ENCODE data around the gene DEPP1.

The DEPP1 gene

DNA sequence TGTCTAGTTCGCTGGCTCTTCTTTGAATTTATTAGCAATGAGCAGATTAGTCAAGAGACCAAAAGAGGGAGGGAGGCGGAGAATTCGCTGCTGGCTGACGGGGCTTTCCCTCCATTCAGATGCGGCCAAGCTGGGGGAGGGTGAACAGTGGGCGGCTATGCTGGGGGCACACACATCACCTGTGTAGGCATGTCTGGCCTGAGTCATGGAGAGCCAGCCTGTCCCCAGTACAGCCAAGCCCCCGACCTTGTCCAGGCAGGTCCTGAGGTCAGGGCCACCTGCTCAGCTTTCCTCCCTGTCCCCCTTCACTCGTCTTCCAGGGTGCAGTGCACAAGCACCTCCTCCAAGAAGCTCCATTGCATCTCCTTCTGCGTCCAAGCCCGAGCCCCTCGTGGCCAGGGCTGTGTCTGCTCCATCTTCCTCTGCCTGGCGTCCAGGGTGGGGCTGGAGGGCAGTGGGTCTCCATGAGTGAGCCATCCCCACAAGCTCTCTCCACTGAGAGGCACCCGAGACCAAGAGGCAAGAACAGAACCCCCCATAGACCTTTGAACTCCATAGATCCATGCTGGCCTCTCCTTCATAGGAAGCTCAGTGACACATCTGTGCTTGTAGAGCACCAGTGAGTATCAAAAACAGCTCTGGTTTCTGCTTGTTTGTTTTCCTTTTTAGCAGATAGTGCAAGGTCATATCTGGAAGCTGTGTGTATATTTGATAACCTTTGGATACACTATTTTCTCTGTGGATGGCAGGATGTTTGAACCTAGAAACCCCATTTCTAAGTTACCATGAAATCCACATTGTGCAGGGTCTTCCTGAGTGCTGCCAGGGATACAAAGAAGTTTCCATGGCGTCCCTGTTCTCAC is 1.9 kb upstream of the DEPP1 start:
- no peak for DNase-seq (ENCODE audit: low read depth, low spot score)

DNA sequence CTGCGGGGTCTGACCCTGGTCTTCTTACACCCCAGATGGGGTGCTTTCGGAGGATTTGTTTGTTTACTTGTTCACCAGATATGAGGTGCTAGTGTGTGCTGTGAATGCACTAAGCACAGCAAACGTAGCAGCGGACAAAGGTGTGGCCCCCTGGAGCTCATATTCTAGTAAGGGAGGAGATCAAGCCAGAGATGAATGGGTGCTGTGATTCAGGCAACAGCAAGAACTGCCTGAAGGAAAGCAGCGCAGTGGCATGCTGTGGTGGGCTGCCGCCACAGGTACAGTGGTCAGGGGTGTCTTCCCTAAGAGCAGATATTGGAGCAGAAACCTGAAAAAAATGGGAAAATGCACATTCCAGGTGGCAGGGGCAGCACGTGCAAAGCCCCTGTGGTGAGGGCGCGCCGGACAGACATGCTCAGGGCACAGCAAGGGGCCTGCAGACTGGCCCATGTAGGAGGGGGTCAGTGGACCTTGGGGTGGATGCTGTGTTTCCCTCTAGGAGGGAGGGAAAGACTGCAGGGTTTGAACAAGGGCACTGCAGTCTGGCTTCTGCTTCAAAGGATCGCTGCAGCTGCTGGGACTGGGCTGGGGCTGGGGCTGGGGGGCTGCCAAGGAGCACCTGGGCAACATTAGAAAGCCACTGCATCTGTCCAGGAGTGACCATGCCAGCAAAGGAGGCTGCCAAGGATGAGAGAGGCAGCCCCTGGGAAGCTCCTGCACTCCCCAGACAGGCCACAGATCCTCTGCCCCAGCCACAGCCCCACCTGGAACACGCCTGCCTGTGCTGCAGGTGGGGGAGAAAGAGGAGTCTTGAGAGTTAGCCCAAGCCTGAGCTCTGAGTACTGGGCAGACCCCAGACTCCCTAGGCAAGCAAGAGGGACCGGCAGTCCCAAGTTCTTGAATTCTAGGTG is 927 bp upstream of the DEPP1 start:
- no peak for DNase-seq (ENCODE audit: low read depth, low spot score)

DNA sequence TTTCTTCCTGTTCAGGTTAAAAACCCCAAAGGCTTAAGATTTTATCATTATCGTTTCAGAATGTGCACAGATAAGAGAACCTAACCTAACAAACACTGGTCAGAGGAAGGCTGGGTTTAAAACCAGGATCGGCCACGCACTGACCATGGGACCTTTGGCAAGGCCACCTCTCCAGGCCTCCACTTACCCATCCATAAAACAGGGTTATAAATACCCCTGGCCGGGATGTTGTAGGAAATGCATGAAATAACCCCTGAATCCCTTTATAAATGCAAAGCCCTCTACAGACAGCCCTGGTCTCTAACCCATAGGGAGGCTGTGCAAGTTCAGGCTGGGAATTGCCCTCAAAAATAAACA is 418 bp downstream of the DEPP1 start:
- no peak for DNase-seq (ENCODE audit: low read depth, low spot score)

DNA sequence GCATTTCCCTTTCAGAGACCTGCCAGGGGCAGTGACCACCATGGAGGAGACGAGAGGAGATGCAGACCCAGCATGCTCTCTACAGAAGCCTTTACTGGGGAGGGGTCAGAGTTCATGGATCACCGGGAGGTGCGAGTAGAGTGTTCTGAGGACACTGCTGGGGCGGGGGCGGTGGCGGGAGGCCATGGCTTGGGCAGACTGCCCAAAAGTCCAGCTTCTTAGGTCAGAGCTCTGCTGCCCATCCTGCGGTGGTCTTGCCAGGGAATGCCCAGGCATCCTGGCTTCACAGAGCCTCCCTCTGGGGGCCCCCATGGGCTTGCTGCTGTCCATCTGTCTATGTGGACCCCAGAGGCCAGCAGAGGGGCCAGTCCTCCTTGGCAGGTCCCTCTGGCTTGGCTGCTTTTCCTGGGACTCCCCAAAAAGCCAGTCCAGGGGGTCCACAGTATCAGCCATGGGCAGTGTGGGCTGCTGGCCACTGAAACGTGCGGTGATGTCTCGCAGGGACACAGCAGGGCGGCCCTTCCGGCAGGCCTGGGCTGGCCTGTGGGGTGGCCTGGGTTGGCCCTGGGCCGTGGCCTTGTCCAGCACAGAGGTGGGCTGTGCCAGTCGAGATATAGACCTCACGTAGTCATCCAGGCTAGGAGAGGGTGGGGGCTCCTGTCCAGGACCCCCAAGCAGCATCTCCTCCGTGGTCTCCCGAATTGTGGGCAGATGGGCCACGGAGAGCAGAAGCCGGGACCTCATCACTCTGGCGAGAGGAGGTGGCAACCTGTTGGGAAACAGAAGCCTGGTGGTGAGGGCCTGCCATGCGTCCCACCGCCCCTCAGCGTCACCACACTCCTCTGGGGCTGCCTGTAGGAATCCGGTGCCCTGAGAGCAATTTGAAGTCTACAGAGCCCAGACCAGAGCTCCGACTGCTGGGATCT is 1.1 kb downstream of the DEPP1 start:
- no peak for DNase-seq (ENCODE audit: low read depth, low spot score)

DNA sequence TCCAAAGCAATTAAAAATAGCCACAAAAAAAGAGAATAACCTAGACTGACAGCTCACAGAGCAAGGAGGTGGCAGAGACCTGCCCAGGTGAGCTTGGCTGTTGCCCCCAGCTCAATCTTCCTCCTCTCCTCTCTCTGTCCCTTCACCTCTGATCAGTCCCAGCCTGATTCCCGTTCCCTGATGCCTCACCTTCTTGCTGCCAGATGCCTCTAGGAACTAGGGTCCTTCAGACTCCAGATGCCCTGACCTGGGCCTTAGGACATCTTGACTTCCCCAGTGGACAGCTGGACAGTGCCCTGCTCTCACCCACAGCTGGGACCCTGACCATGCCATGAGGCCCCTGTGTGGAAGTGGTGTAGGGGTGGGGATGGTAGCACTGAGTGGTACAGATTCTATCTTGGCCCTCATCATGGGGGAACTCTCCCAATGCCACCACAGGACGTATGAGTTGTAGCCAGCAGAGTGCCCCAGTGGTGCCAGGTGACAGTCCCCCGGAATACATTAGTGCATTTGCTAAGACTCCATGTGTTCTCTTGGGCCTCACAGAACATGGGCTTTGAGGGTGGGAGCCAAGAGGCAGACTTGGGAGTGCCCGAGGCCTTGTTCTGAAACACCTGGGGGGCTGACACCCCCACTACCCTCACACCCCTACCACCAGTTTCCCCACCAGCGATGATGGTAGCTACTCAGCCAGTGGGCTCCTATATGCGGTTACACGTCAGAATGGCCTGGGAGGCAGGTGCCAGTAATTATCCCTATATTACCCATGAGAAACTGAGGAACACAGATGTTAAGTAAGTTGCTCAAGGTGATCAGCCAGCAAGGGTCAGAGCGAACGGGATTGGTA is 2.0 kb downstream of the DEPP1 start:
- no peak for DNase-seq (ENCODE audit: low read depth, low spot score)

DNA sequence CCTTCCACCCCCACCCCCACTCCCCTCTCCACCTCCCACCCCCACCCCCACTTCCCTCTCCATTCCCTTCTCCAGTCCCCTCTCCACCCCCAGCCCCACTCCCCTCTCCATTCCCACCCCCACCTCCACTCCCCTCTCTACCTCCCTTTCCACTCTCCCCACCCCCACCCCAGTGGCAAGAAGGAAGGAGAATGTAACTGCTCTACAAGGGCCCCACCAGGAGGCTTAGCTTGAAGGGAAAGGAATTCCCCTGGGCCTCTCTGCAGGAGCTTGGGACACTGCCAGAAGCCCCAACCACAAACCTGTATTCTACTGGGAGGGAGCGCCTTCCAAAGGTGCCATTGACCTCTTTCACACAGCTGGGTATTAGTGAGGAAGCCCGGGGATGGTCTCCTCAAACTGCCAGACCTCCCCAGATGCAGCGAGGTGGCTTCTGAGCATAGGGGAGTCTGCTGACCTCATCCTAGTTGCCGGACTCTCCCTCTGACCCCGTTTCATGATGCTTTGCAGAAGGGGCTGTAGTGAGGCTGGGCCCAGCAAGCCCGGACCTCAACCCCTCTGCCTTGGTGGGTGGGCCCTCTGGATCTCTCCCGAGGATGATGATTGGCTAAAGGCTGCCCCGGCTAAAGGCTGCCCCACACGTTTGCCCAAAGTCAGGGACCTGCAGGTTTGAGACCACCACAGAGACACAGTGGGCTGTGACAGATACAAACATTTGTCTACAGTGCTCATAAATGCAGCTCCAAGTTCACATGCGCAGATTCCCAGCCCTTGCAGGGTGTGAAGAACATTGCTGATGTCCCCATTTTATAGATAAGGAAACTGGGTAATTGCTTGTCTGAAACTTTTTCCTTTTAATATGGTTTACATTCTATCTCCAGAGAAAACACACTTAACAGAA is 2.9 kb downstream of the DEPP1 start:
- no peak for DNase-seq (ENCODE audit: low read depth, low spot score)

DNA sequence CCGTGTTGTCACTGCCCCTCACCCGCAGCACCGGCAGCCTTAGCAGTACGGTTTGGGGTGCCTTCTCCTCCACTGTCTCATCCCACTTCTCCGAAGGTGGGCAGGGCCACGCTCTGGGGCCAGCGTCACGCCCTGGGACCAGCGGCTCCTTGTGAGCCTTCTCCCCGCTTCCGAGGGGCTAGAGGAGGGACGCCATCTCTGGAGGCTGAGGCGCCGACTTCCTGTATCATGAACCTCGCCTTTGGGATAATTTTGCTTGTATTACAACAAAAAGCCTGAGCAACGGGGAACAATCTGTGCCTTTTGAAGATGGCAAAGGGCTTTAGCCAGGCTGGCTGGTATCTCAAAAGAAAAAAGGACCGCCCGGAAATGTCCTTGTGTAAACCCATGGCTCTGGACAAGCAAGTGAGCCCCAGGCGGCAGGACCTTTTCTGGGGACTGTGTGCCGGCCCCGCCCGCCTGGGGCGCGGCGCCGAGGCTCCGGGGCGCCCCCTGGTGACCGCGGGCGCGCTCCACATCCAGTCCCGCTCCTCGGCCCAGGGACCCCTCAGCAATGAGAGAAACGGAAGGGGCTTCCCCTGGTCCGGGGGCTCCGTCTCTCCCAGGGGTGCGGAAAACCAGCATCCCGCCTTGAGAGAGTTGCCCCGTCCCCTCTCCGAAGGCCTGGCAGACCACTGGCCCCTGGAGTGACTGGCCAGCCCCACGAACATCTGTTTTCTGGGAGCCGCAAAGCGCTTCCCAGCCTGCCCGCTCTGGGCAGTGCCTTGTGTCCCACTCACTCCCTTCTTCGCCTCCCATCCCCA is 3.8 kb downstream of the DEPP1 start:
- no peak for DNase-seq (ENCODE audit: low read depth, low spot score)

DNA sequence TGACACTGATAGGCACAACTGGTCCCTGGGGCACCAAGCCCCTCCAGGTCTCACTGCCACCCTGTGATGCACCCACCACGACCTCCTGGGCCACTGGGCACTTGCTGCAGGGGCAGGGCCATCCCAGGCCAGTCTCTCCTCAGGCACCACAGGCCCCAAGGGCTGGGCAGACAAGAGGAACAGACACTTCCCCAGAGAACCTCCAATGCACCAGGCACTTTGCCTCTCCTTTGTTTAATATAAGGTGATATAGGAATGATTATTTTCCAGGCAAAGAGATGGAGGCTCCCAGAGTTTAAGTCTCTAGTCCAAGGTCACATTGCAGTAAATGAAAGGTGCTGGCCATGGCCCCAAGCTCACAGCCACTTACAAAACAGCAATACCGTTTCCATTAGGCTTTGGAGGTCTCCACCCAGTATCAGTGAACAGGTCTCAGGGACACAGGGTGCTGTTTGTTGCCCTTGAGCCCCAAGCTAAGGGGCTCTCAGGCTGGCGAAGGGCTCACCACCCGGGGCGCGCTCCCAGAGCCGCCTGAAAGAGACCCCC is 4.5 kb downstream of the DEPP1 start:
- DNase-seq (ENCODE audit: low read depth, low spot score): no peak

DNA sequence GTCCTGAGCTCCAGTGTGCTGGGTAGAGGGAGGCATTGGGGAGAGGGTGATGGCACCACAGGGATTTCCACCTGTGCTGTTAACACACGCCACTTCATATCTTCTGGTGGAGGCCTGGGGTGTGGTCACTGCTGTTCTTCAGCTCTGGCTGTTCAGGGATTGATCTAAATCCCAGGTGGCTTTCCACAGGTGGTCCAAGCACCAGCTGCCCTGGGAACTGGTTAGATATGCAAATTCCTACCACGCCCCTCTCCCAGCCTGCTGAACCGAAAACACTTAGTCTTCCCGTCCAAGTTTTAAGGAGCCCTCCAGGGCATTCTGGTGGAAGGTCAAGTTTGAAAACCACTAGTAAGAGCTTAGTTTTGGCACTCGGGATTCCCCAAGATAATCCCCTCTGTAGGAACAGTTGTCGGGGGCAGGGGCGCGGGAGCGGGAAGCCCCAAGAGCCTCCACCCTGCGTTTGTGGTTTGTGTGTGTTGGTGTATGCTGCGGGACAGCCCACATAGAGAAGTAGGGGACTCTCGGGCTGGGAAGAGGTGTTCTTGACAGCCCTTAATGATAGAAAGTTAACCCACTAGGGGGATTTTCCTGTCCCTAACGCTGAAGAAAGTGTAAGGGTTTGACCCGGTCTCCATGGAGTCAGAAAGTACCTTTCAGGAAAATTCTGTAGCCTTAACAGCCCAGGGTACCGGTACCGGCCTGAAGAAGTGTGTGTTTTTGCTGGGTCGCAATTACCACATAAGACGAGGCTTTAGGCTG is 5.1 kb downstream of the DEPP1 start:
- no peak for DNase-seq (ENCODE audit: low read depth, low spot score)

DNA sequence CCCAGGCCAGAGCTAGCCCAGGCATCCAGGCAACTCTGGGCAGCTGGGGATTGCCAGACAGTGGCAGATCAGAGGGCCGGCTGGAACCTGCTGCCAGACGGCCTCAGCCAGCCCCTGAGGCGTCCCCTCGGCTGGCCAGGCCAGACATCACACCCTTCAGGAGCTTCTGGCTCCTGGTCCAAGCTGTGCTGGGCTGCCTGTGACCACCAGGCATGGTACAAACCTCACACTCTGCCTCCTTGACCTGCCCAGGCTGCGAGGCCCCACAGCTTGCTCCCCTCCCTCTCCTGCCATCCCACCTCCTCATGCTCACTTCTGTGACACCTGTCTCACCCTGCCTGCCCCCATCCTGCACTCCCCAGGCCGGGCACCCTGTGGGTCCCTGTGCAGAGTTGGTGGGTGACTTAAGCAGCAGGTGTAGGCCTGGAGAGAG is 5.7 kb downstream of the DEPP1 start:
- DNase-seq (ENCODE audit: low read depth, low spot score): no peak

DNA sequence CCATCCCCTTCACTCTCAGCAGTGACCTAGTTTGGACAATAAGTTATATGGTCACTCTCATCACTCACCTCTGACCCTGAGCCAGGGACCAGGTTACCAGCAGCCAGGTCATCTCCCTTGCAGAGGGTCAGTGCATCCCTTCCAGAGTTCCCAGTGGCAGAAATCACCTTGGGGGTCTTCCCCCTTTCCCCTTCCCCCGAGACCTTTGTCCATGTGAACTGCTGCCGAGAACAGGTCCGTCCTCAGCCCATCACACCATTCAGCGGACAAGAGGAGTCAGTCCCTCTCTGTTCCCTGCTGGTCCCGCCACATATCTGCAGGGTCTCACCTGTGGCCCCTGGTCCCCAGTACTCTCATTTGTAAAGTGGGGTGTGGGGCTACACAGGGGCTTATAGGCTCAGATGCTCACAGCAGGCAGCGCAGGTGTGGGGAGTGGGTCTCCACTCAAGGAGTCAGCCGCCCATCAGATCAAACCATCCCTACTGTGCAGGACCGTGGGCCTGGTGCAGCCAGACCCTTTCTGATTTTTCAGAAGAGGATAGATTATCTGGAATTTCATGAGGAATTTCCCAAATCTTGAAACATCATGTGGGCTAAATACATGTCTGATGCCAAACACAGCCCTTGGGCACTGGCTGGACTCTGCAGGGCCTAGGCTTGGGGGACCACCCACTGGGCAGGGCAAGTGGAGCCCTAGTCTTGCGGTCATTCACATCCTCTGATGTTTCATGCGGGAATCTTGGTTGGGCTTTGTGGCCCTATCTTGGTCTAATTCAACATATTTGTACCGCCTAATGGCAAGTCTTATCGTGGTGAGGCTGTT is 6.5 kb downstream of the DEPP1 start:
- no peak for DNase-seq (ENCODE audit: low read depth, low spot score)

DNA sequence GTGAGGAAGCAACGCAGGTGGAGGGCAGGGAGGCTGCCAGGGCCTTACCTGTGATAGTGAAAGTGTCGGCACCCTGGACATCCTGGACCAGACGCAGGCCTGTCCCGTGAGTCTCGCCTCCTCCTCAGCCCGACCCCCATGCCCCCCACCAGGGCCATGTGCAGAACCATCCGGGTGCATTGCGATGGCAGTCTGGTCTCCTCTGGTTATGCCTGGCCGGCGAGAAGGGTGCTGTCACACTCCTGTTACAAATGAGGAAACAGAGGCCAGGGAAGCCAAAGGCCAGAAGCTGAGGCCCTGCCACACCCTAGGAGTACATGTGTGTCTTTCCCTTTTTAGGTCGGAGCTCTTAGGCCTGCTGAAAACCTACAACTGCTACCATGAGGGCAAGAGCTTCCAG is 7.2 kb downstream of the DEPP1 start:
- no peak for DNase-seq (ENCODE audit: low read depth, low spot score)

DNA sequence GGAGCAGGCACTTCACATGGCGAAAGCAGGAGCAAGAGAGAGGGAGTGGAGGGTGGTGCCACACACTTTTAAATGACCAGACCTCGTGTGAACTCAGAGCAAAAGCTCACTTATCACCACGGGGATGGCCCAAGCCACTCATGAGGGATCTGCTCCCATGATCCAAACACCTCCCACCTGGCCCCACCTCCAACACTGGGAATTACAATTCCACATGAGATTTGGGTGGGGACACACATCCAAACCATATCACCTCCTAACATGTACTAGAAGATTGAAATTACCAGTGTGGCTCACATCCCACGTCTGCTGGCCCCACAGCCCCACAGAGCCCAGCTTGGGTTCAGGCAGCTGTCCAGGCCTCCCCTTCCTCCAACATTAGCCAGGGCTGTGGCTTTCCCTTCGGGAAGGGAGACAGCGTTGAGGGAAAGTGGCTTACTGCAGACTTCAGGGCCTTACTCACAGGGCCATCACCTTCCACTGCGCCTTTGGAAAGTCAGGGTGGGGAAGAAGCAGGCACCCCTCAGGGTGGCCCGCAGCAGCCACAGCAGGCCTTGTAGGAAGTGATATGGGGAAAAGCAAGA is 7.7 kb downstream of the DEPP1 start:
- DNase-seq (ENCODE audit: low read depth, low spot score): no peak

DNA sequence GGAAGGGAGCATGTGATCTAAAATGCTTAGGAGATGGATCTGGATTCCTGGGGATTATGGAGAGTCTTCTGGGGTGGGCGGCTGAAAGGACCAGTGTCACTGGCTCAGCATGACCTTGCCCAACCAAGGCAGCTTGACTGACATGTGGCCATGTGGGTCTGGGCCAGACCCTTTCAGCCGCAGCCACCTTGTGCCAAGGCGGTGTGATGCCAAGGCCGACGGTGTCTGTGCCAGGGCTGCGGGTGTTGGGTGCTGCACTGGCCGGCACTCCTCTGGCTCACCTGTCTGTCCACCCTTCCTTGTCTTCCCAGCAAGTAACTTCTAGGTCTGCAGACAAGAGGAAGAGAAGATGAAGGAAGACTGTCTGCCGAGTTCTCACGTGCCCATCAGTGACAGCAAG is 8.8 kb downstream of the DEPP1 start:
- no peak for DNase-seq (ENCODE audit: low read depth, low spot score)

DNA sequence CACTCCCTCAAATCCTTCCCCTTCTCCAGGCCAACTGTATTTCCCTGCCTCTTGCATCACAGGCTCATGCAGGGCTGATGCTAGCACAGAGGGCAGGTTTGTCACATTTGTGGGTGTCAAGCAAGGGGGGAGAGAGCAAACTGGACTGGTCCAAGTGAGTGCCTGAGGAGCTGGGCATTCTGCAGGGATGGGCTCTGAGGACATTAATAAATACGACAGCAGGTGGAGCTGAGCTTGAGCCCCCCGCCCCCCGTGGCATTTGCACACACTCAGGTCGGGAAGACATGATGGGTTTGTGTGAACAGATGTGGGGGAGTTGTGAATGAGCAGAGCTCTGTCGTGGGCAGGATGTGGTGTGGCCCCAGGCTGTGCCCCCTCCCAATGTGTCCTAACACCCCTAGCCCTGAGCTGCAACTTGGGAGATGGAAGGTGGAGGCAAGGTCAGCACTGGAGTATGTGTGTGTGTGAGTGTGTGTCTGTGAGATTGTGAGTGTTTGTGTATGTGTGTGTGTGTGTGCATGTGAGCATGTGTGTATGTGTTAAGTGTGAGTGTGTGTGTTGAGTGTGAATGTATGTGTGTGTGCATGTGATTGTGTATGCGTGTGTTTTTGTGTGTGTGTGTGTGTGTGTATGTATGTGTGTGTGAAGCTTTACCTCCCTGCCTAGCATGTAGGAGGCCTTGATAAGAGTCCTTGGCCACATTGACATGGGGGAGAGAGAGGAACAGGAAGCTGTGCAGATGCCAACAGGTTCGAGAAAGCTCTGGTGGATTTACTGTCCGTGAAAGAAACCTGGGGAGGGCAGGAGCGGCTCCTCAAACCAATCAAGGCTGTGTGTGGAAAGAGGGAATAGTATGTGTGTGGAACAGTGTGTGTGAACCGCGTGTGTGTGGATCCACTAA is 9.9 kb downstream of the DEPP1 start:
- DNase-seq (ENCODE audit: low read depth, low spot score): no peak

DNA sequence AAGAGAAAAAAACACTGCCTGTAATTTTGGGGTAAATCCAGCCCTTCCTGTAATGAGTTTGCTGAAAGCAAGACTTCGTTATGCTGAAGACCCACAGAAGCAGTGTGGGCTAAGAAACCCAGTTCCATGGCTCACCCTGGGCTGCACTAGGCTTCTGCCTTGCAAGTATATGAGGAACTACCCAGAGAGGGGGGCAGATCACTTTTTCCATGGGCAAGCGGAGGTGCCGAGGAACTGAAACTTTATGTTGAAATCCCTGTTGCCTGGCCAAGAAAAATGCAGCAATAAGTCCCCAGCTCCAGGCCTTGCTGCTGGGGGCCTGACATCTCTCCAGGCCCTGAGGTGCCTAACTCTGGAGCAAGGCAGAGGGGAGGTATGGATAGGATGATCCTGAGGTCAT is 10.5 kb downstream of the DEPP1 start:
- DNase-seq (ENCODE audit: low read depth, low spot score): no peak

Data from brain pericyte (primary cell).